Gastroesophageal sphincter (tissue), 4 donors: ENCODE data around the gene ANKRD13D. TPM values are rescaled to one million over a fixed set of nuclear protein-coding genes. Genes with fewer than 3 reads are reported as not detected.

ENCODE experiments used
- ATAC-seq: fragments of 150-250 bp; one replicate; pipeline ENCODE4 v1.9.1; 2016; ENCODE audit warnings: mild to moderate bottlenecking, moderate library complexity
- H3K27ac ChIP-seq, 4 donors: fragments of 200-600 bp; sonication (generic) in 3 of 4; 1 replicate in 3 of 4; 2 replicates in 1 of 4; pipeline ENCODE4 v1.5.1; 2016 to 2019
- H3K27me3 ChIP-seq: fragments of 200-600 bp; sonication (generic); one replicate; pipeline ENCODE4 v1.5.1; 2019
- H3K36me3 ChIP-seq, 2 donors: fragments of 200-600 bp; sonication (generic); one replicate each; pipeline ENCODE4 v1.5.1; 2019; ENCODE audit warnings: control low read depth in 1 of 2
- H3K4me1 ChIP-seq, 3 donors: fragments of 200-600 bp; sonication (generic); 1 replicate in 2 of 3; 2 replicates in 1 of 3; pipeline ENCODE4 v1.5.1; 2016 to 2019; ENCODE audit warnings: control low read depth in 2 of 3
- H3K4me3 ChIP-seq, 2 donors: fragments of 200-600 bp; sonication (generic); one replicate each; pipeline ENCODE4 v1.5.1; 2019; ENCODE audit warnings: mild to moderate bottlenecking in 1 of 2, moderate library complexity in 1 of 2
- H3K9me3 ChIP-seq, 3 donors: fragments of 200-600 bp; sonication (generic); one replicate each; pipeline ENCODE4 v1.5.1; 2017 to 2019; ENCODE audit warnings: control low read depth in 2 of 3
- EP300 ChIP-seq: sonication (generic); formaldehyde crosslinking; IDR thresholded peaks from one replicate; pipeline ENCODE4 v1.6.1; 2017; ENCODE audit warnings: antibody characterized with exemption, mild to moderate bottlenecking
- POLR2A ChIP-seq, 2 donors: fragments of 450-650 bp; IDR thresholded peaks; one replicate each; pipeline ENCODE4 v1.6.1; 2017; ENCODE audit warnings: antibody characterized with exemption in 2 of 2, mild to moderate bottlenecking in 2 of 2, moderate library complexity in 1 of 2
- POLR2AphosphoS5 ChIP-seq: sonication (generic); formaldehyde crosslinking; IDR thresholded peaks from one replicate; pipeline ENCODE4 v1.6.1; 2017; ENCODE audit warnings: antibody characterized with exemption
- WGBS, 2 donors: methylation state at CpG; one replicate each; pipeline ENCODE4 v1.1.5; 2018; ENCODE audit warnings: low coverage in 1 of 2; 5-methylcytosine and 5-hydroxymethylcytosine counted together
- total RNA-seq, 4 donors: library from RNA; depleted of rRNA; stranded (reverse); fragments of >200 nt; gene quantifications; one replicate each; pipeline ENCODE4 v1.1.0, GENCODE V29; 2016
- TF ChIP-seq, protein P1 (sequence below), 4 experiments: fragments of 200-600 bp in 2 of 4; fragments of 450-650 bp in 2 of 4; sonication (generic) in 1 of 4; IDR thresholded peaks; one replicate each; pipeline ENCODE4 v1.5.1; 2017 to 2019; ENCODE audit warnings: antibody characterized with exemption in 4 of 4, mild to moderate bottlenecking in 2 of 4, moderate library complexity in 2 of 4

Gene ANKRD13D
- total RNA-seq, 4 donors from 2014 or later, result 25.6 to 61.6 (median 32.3) TPM

- 81 to 86% methylated on average over 6 of the region's 6 CpGs for WGBS, 2 donors
- Histone ChIP-seq H3K4me1 (peaks cover 0 to 34% (median 10%) of the 10 kb centered on the region in 3 donors), H3K27ac (no peak overlapping the region), H3K9me3 (no peaks in the 10 kb centered on the region), H3K27me3 (no peaks in the 10 kb centered on the region), H3K4me3 (no peak overlapping the region), H3K36me3 (peaks cover 0 to 23% of the 10 kb centered on the region in 2 donors)
- ATAC-seq, result no peak
- no peak for TF ChIP-seq EP300
- TF ChIP-seq POLR2A (IDR thresholded peaks at IDR 0.05), result no peak
- no peak for TF ChIP-seq POLR2AphosphoS5
- TF ChIP-seq, protein P1, sequence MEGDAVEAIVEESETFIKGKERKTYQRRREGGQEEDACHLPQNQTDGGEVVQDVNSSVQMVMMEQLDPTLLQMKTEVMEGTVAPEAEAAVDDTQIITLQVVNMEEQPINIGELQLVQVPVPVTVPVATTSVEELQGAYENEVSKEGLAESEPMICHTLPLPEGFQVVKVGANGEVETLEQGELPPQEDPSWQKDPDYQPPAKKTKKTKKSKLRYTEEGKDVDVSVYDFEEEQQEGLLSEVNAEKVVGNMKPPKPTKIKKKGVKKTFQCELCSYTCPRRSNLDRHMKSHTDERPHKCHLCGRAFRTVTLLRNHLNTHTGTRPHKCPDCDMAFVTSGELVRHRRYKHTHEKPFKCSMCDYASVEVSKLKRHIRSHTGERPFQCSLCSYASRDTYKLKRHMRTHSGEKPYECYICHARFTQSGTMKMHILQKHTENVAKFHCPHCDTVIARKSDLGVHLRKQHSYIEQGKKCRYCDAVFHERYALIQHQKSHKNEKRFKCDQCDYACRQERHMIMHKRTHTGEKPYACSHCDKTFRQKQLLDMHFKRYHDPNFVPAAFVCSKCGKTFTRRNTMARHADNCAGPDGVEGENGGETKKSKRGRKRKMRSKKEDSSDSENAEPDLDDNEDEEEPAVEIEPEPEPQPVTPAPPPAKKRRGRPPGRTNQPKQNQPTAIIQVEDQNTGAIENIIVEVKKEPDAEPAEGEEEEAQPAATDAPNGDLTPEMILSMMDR (IDR thresholded peaks at IDR 0.05), result no peak
These were observed 32.3 kb downstream of the ANKRD13D start for GRCh38 chr11:67321313-67321871.

GRCh38 chr11:67322049-67322448 is 32.9 kb downstream of the ANKRD13D start:
- Histone ChIP-seq H3K27me3 (no peaks in the 10 kb centered on the region), H3K4me1 (peaks cover 0 to 27% (median 10%) of the 10 kb centered on the region in 3 donors), H3K36me3 (peaks cover 0 to 23% of the 10 kb centered on the region in 2 donors), H3K4me3 (no peak overlapping the region), H3K27ac (no peak overlapping the region), H3K9me3 (no peaks in the 10 kb centered on the region)
- 100% methylated on average over 1 of the region's 3 CpGs; no CpG with 5 or more reads in 1 of the 2 donors for WGBS, 2 donors
- ATAC-seq, result no peak
- no peak for TF ChIP-seq POLR2A (IDR thresholded peaks at IDR 0.05)
- TF ChIP-seq POLR2AphosphoS5, result no peak
- no peak for TF ChIP-seq EP300
- TF ChIP-seq, protein P1 (IDR thresholded peaks at IDR 0.05), result no peak

GRCh38 chr11:67323526-67323925 is 34.4 kb downstream of the ANKRD13D start:
- H3K27me3 ChIP-seq, result no peaks in the 10 kb centered on the region
- H3K9me3 ChIP-seq, result no peaks in the 10 kb centered on the region
- TF ChIP-seq POLR2A (IDR thresholded peaks at IDR 0.05) (no peak), EP300 (no peak)
- TF ChIP-seq, protein P1 (IDR thresholded peaks at IDR 0.05), result no peak
- 74 to 90% methylated on average over 6 to 7 of the region's 7 CpGs for WGBS, 2 donors
- no peak overlapping the region for H3K4me3 ChIP-seq
- H3K36me3 ChIP-seq, result peaks cover 0 to 27% of the 10 kb centered on the region in 2 donors
- no peak for ATAC-seq
- peaks cover 0 to 22% (median 7%) of the 10 kb centered on the region in 3 donors for H3K4me1 ChIP-seq
- H3K27ac ChIP-seq, result no peak overlapping the region

- no peak for ATAC-seq
- no peaks in the 10 kb centered on the region for H3K27me3 ChIP-seq
- no peak overlapping the region for H3K4me3 ChIP-seq
- no peak for TF ChIP-seq POLR2A (IDR thresholded peaks at IDR 0.05)
- no peak for TF ChIP-seq EP300
- no peak for TF ChIP-seq POLR2AphosphoS5
- TF ChIP-seq, protein P1 (IDR thresholded peaks at IDR 0.05), result no peak
- peaks cover 0 to 21% of the 10 kb centered on the region in 2 donors for H3K36me3 ChIP-seq
- H3K27ac ChIP-seq, result no peak overlapping the region
- H3K4me1 ChIP-seq, result no peaks in the 10 kb centered on the region
- 70 to 85% methylated on average over 2 to 5 of the region's 6 CpGs for WGBS, 2 donors
- H3K9me3 ChIP-seq, result no peaks in the 10 kb centered on the region
These were observed 43.1 kb downstream of the ANKRD13D start for GRCh38 chr11:67332081-67332691.

DNA sequence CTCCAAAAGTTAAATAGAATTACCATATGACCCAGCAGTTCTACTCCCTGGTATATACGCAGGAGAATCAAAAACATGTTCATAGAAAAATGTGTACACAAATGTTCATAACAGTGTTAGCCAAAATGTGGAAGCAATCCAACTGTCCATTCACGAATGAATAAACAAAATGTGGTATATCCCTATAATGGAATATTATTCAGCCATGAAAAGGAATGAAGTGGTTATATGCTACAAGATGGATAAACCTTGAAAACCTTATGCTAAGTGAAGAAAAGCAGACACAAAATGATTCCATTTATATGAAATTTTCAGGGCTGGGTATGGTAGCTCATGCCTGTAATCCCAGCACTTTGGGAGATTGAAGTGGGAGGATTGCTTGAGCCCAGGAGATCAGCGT is 48.2 kb downstream of the ANKRD13D start:
- ATAC-seq, result no peak
- 83 to 100% methylated on average over 3 of the region's 3 CpGs for WGBS, 2 donors
- H3K27ac ChIP-seq, result no peak overlapping the region
- peaks cover 0 to 10% of the 10 kb centered on the region in 2 donors for H3K36me3 ChIP-seq
- TF ChIP-seq EP300 (no peak), POLR2AphosphoS5 (no peak)
- TF ChIP-seq, protein P1 (IDR thresholded peaks at IDR 0.05), result no peak
- H3K4me1 ChIP-seq, result no peaks in the 10 kb centered on the region
- H3K9me3 ChIP-seq, result no peaks in the 10 kb centered on the region
- no peaks in the 10 kb centered on the region for H3K27me3 ChIP-seq
- H3K4me3 ChIP-seq, result no peak overlapping the region
